ENCODE measurements around the gene CKB. TPM values are rescaled to one million over a fixed set of nuclear protein-coding genes. Genes with fewer than 3 reads are reported as not detected.

The CKB gene
- total RNA-seq, 4 donors from 2014 or later = 453 to 1,624 (median 922) TPM

GRCh38 chr14:103559766-103560165 lies 37.1 kb upstream of the CKB start:
- ATAC-seq = no peak
- Histone ChIP-seq H3K4me3 (no peak overlapping the region), H3K27me3 (no peaks in the 10 kb centered on the region), H3K27ac (peak overlapping the region in 3 of 4 donors; percentile 1 to 96 (median 92)), H3K36me3 (peaks cover 0 to 17% of the 10 kb centered on the region in 2 donors), H3K9me3 (no peaks in the 10 kb centered on the region), H3K4me1 (peaks cover 9 to 85% (median 45%) of the 10 kb centered on the region in 3 donors)
- TF ChIP-seq POLR2A (IDR thresholded peaks at IDR 0.05) (no peak), EP300 (IDR thresholded peaks at IDR 0.05) (no peak), POLR2AphosphoS5 (IDR thresholded peaks at IDR 0.05) (no peak), CTCF (IDR thresholded peaks at IDR 0.05) (no peak)
- 66 to 80% methylated on average over 3 to 9 of the region's 9 CpGs for WGBS, 2 donors (ENCODE audit: low coverage in 1 of 2)

- Histone ChIP-seq H3K9me3 (no peaks in the 10 kb centered on the region), H3K4me3 (no peak overlapping the region), H3K27me3 (no peaks in the 10 kb centered on the region), H3K36me3 (peaks cover 0 to 20% of the 10 kb centered on the region in 2 donors), H3K4me1 (peaks cover 9 to 84% (median 39%) of the 10 kb centered on the region in 3 donors), H3K27ac (peak overlapping the region; percentile 72 to 96 (median 88))
- no peak for TF ChIP-seq EP300 (IDR thresholded peaks at IDR 0.05)
- peak; percentile 59 for TF ChIP-seq POLR2AphosphoS5 (IDR thresholded peaks at IDR 0.05)
- TF ChIP-seq POLR2A (IDR thresholded peaks at IDR 0.05) = no peak
- no peak for TF ChIP-seq CTCF (IDR thresholded peaks at IDR 0.05)
- 67 to 73% methylated on average over 13 to 15 of the region's 16 CpGs for WGBS, 2 donors (ENCODE audit: low coverage in 1 of 2)
- ATAC-seq = peak; percentile 74
Measured at GRCh38 chr14:103558071-103558882, 35.6 kb upstream of the CKB start.

DNA sequence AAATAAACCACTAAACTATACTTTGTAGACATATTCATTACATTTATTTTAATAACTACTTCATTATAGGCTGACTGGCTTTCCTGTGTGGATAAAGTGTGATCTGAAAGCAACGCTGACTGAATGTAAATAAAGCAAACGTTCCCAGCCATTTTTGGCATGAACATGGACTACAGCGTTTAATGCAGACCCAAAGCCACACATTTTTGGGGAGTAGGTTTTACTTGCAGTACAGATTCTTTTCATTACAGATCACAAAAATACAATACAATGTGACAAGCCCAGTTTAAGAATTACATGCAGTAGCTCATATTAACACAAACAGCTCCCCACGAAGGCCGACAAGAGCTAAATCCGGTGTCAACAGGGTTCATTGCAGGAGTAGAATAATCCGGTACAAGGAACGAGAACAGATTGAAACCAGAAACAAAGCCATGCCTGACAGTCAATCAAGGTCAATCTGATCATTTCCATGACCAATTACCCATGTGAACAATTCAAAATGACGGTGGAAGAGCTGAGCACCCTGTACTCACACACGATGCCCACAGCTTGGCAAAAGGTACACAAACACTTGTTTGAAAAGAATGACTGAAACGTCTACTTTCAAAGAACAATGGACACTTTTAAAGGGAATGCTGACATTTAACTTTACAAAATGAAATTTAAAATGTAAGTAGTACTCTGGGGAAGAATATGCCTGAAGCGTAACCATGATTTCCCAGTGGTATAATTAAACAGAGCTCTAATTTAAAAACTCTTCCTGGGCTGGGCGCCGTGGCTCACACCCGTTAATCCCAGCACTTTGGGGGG lies 34.5 kb upstream of the CKB start:
- Histone ChIP-seq H3K36me3 (peaks cover 0 to 20% of the 10 kb centered on the region in 2 donors), H3K27me3 (no peaks in the 10 kb centered on the region), H3K4me1 (peaks cover 12 to 94% (median 48%) of the 10 kb centered on the region in 3 donors), H3K27ac (peak overlapping the region; percentile 72 to 96 (median 88)), H3K4me3 (no peak overlapping the region), H3K9me3 (no peaks in the 10 kb centered on the region)
- no peak for TF ChIP-seq EP300 (IDR thresholded peaks at IDR 0.05)
- TF ChIP-seq POLR2A (IDR thresholded peaks at IDR 0.05) = no peak
- no peak for TF ChIP-seq CTCF (IDR thresholded peaks at IDR 0.05)
- TF ChIP-seq POLR2AphosphoS5 (IDR thresholded peaks at IDR 0.05) = no peak
- no peak for ATAC-seq
- 31 to 34% methylated on average over 15 of the region's 15 CpGs for WGBS, 2 donors (ENCODE audit: low coverage in 1 of 2)

DNA sequence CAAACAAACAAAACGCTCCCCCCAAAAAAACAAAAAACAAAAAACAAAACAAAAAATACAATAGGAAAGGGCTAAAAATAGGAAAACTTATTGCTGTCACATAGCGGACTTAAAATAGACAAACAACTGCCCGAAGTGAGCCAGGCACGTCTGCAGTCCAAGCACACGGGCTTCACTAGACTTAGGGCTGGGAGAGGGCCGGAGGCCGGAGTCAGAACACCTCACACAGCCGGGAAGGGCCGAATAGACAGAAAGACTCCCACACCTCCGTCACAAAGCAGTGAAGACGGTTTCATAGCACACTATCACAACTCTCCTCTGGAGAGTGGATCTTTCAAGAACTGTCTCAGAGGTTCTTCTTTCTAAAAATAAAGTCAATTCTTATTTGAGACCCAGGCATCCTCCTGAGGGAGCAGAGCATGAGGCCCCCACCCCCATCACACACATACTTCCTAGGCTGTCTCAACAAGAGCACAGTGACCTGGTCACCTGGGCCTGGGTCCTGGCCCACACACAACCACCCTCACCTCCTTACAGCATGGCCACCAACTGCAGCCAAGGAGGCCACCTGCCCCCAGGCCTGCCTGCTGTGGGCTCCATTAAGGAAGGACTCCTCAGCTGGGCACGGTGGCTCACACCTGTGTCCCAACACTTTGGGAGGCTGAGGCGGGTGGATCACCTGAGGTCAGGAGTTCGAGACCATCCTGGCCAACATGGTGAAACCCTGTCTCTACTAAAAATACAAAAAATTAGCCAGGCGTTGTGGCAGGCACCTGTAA lies 33.1 kb upstream of the CKB start:
- 40 to 44% methylated on average over 11 to 12 of the region's 15 CpGs for WGBS, 2 donors (ENCODE audit: low coverage in 1 of 2)
- H3K27ac ChIP-seq = peak overlapping the region; percentile 11 to 99 (median 94)
- ATAC-seq = no peak
- no peaks in the 10 kb centered on the region for H3K9me3 ChIP-seq
- no peak overlapping the region for H3K4me3 ChIP-seq
- no peak for TF ChIP-seq POLR2A (IDR thresholded peaks at IDR 0.05)
- TF ChIP-seq POLR2AphosphoS5 (IDR thresholded peaks at IDR 0.05) = no peak
- no peak for TF ChIP-seq EP300 (IDR thresholded peaks at IDR 0.05)
- TF ChIP-seq CTCF (IDR thresholded peaks at IDR 0.05) = no peak
- peaks cover 6 to 97% (median 49%) of the 10 kb centered on the region in 3 donors for H3K4me1 ChIP-seq
- peaks cover 0 to 20% of the 10 kb centered on the region in 2 donors for H3K36me3 ChIP-seq
- H3K27me3 ChIP-seq = no peaks in the 10 kb centered on the region
